Measurements from ENCODE around the gene ANTXR1. TPM values are rescaled to one million over a fixed set of nuclear protein-coding genes. Genes with fewer than 3 reads are reported as not detected.

Gene ANTXR1
- total RNA-seq, 1 donor from 2014 or later = 69.5 TPM

GRCh38 chr2:69086466-69086865 is 73.5 kb downstream of the ANTXR1 start:
- peaks cover 9% of the 10 kb centered on the region for H3K4me1 Mint-ChIP-seq (ENCODE audit: unreplicated experiment)

GRCh38 chr2:69087211-69087911 is 74.4 kb downstream of the ANTXR1 start:
- no peak for TF ChIP-seq CTCF (conservative IDR thresholded peaks at IDR 0.05)
- H3K27me3 Mint-ChIP-seq = no peaks in the 10 kb centered on the region
- peaks cover 37% of the 10 kb centered on the region for H3K36me3 Mint-ChIP-seq
- no peak for DNase-seq (ENCODE audit: extremely low spot score, unreplicated experiment)
- no peaks in the 10 kb centered on the region for H3K9me3 Mint-ChIP-seq
- H3K4me3 Mint-ChIP-seq = no peak overlapping the region
- peaks cover 9% of the 10 kb centered on the region for H3K4me1 Mint-ChIP-seq (ENCODE audit: unreplicated experiment)
- H3K27ac Mint-ChIP-seq = no peak overlapping the region

More at GRCh38 chr2:69086466-69086865, 73.5 kb downstream of the ANTXR1 start:
- Mint-ChIP-seq H3K36me3 (peaks cover 41% of the 10 kb centered on the region), H3K9me3 (no peaks in the 10 kb centered on the region), H3K4me3 (no peak overlapping the region), H3K27ac (no peak overlapping the region), H3K27me3 (no peaks in the 10 kb centered on the region)
- TF ChIP-seq CTCF (conservative IDR thresholded peaks at IDR 0.05) = no peak
- DNase-seq (ENCODE audit: extremely low spot score, unreplicated experiment) = no peak

DNA sequence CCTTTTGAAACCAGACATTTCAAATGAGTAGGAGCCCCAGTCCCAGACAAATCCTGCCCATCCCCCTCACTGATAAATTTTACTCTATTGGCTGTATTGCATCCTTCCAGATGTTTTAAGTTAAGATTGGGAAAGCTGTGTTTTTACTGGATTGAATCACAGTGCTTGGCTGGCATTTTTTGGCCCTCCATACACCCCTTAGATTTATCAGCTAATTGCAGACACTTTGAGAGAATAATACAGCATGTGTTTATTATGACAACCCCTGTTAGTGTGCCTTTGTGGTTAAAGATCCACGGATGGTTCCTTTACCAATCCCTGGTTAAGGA is 74.9 kb downstream of the ANTXR1 start:
- no peaks in the 10 kb centered on the region for H3K9me3 Mint-ChIP-seq
- no peak for TF ChIP-seq CTCF (conservative IDR thresholded peaks at IDR 0.05)
- DNase-seq (ENCODE audit: extremely low spot score, unreplicated experiment) = no peak
- H3K4me1 Mint-ChIP-seq (ENCODE audit: unreplicated experiment) = peaks cover 9% of the 10 kb centered on the region
- H3K36me3 Mint-ChIP-seq = peaks cover 37% of the 10 kb centered on the region
- H3K27ac Mint-ChIP-seq = no peak overlapping the region
- no peak overlapping the region for H3K4me3 Mint-ChIP-seq
- H3K27me3 Mint-ChIP-seq = no peaks in the 10 kb centered on the region

DNA sequence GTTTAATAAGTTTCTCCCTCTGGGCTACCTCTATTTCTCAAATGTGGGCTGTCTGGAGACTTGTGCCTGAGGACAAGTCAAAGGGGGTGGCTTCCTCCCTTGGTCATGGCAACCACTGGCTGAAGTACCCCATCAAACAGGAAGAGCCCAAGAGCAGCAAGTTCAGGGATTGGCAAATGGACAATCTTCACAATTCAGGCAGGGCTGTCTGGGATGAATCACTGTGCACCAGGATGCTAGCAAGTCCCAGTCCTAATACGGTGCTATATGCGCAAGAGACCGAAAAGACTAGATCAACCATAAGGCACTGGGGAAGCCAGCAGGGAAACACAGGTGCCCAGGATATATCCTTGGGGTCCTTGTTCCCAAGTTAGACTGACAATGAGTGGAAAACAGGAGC is 75.5 kb downstream of the ANTXR1 start:
- H3K4me1 Mint-ChIP-seq (ENCODE audit: unreplicated experiment) = peaks cover 9% of the 10 kb centered on the region
- no peaks in the 10 kb centered on the region for H3K27me3 Mint-ChIP-seq
- no peak for DNase-seq (ENCODE audit: extremely low spot score, unreplicated experiment)
- TF ChIP-seq CTCF (conservative IDR thresholded peaks at IDR 0.05) = no peak
- H3K4me3 Mint-ChIP-seq = no peak overlapping the region
- peaks cover 36% of the 10 kb centered on the region for H3K36me3 Mint-ChIP-seq
- no peaks in the 10 kb centered on the region for H3K9me3 Mint-ChIP-seq
- H3K27ac Mint-ChIP-seq = no peak overlapping the region

GRCh38 chr2:69089266-69089665 is 76.3 kb downstream of the ANTXR1 start:
- H3K4me1 Mint-ChIP-seq (ENCODE audit: unreplicated experiment) = peaks cover 9% of the 10 kb centered on the region
- no peaks in the 10 kb centered on the region for H3K27me3 Mint-ChIP-seq
- no peak for DNase-seq (ENCODE audit: extremely low spot score, unreplicated experiment)
- peaks cover 38% of the 10 kb centered on the region for H3K36me3 Mint-ChIP-seq
- TF ChIP-seq CTCF (conservative IDR thresholded peaks at IDR 0.05) = no peak
- H3K27ac Mint-ChIP-seq = no peak overlapping the region
- no peaks in the 10 kb centered on the region for H3K9me3 Mint-ChIP-seq
- no peak overlapping the region for H3K4me3 Mint-ChIP-seq

All from type B pancreatic cell (in vitro differentiated cells).